ENCODE data around the gene GFRA4.

- no peak for TF ChIP-seq CTCF (IDR thresholded peaks at IDR 0.05; ENCODE audit: poor library complexity)
- no peak for TF ChIP-seq EZH2 (IDR thresholded peaks at IDR 0.05; ENCODE audit: borderline replicate concordance)
Measured at GRCh38 chr20:3699037-3699436, 35.8 kb upstream of the GFRA4 start.
